GM19324 (cell line): Measurements from ENCODE around the gene UGT2B28.
"Not testable (repeated sequence)": the region's sequence is repeated elsewhere in the genome, so short reads cannot be mapped to it uniquely, and the experiment has no call there.

Source experiments
- ATAC-seq: cut with Tn5 transposase; IDR thresholded peaks from one replicate; pipeline ENCODE4 v1.9.1; 2021; ENCODE audit warnings: mild to moderate bottlenecking, moderate library complexity; ENCODE audit not compliant: unreplicated experiment, low FRiP score

The UGT2B28 gene

GRCh38 chr4:69280081-69280480, at the start of gene UGT2B28:
UGT2B28 (plus strand) TSS chr4:69280475; CDS start chr4:69280501, 26 bp downstream.
- not testable (repeated sequence) for ATAC-seq

GRCh38 chr4:69239092-69239491, 41.2 kb upstream of the UGT2B28 start:
- ATAC-seq, result no peak

- no peak for ATAC-seq
Observed at GRCh38 chr4:69239557-69240168, 40.6 kb upstream of the UGT2B28 start.

- ATAC-seq, result not testable (repeated sequence)
Observed at GRCh38 chr4:69240787-69241186, 39.5 kb upstream of the UGT2B28 start.

GRCh38 chr4:69241746-69242145, 38.5 kb upstream of the UGT2B28 start:
- not testable (repeated sequence) for ATAC-seq

- ATAC-seq, result not testable (repeated sequence)
Observed at GRCh38 chr4:69242562-69243240, 37.6 kb upstream of the UGT2B28 start.

GRCh38 chr4:69250884-69251283, 29.4 kb upstream of the UGT2B28 start:
- ATAC-seq, result not testable (repeated sequence)

GRCh38 chr4:69253147-69253772, 27.0 kb upstream of the UGT2B28 start:
- not testable (repeated sequence) for ATAC-seq

GRCh38 chr4:69268612-69269011, 11.7 kb upstream of the UGT2B28 start:
- not testable (repeated sequence) for ATAC-seq

GRCh38 chr4:69296356-69296755, 16.1 kb downstream of the UGT2B28 start:
- not testable (repeated sequence) for ATAC-seq

- not testable (repeated sequence) for ATAC-seq
Observed at GRCh38 chr4:69308426-69309033, 28.3 kb downstream of the UGT2B28 start.

GRCh38 chr4:69309549-69310076, 29.3 kb downstream of the UGT2B28 start:
- ATAC-seq, result not testable (repeated sequence)

- not testable (repeated sequence) for ATAC-seq
Observed at GRCh38 chr4:69310262-69310661, 30.0 kb downstream of the UGT2B28 start.

GRCh38 chr4:69317669-69318298, 37.5 kb downstream of the UGT2B28 start:
- ATAC-seq, result peak; percentile 49

GRCh38 chr4:69321153-69321729, 41.0 kb downstream of the UGT2B28 start:
- ATAC-seq, result peak; percentile 48

- ATAC-seq, result no peak
Observed at GRCh38 chr4:69322055-69322454, 41.8 kb downstream of the UGT2B28 start.

- ATAC-seq, result no peak
Observed at GRCh38 chr4:69323284-69323683, 43.0 kb downstream of the UGT2B28 start.

- ATAC-seq, result no peak
Observed at GRCh38 chr4:69330345-69331047, 50.2 kb downstream of the UGT2B28 start.

GRCh38 chr4:69331304-69331703, 51.0 kb downstream of the UGT2B28 start:
- not testable (repeated sequence) for ATAC-seq
